PC-9 (cell line): ENCODE results near the gene MTIF2. TPM values are rescaled to one million over a fixed set of nuclear protein-coding genes. Genes with fewer than 3 reads are reported as not detected.

ENCODE experiments used
- BruUV-seq: library from RNA; stranded (reverse); fragments of 400-500 nt; replicated peaks from 2 replicates; lab custom pipeline; 2021; lab: Mats Ljungman, UMichigan
- CTCF ChIA-PET: fragments of 300-600 bp; sonication (Branson Sonifier 250); formaldehyde crosslinking; loops from one replicate; lab custom pipeline; 2022; ENCODE audit warnings: antibody characterized with exemption; lab: Charles Lee
- POLR2A ChIA-PET: fragments of 300-600 bp; sonication (Branson Sonifier 250); formaldehyde crosslinking; loops from one replicate; lab custom pipeline; 2022; ENCODE audit warnings: antibody characterized with exemption; ENCODE audit not compliant: unreplicated experiment; lab: Charles Lee
- DNase-seq, 2 experiments: peaks; one replicate each; pipeline versions ENCODE4 v3.0.0 to v3.0.0-alpha.2; 2015 to 2022; ENCODE audit warnings: mixed read lengths in 1 of 2
- H2AFZ ChIP-seq: fragments of 200-600 bp; sonication (generic); 2 replicates; pipeline ENCODE4 v1.8.1; 2017; ENCODE audit warnings: antibody characterized with exemption
- H3F3A ChIP-seq: fragments of 200-600 bp; sonication (generic); 2 replicates; pipeline ENCODE4 v1.8.1; 2017; ENCODE audit warnings: antibody characterized with exemption, mild to moderate bottlenecking, low read depth; ENCODE audit not compliant: insufficient read depth
- H3K27ac ChIP-seq: fragments of 200-600 bp; sonication (generic); 2 replicates; pipeline ENCODE4 v1.6.1; 2016; ENCODE audit warnings: mixed run types
- H3K27me3 ChIP-seq: fragments of 200-600 bp; sonication (generic); 2 replicates; pipeline ENCODE4 v1.6.1; 2016; ENCODE audit warnings: low read depth, mixed run types; ENCODE audit not compliant: insufficient read depth
- H3K36me3 ChIP-seq: fragments of 200-600 bp; sonication (generic); 2 replicates; pipeline ENCODE4 v1.6.1; 2016; ENCODE audit warnings: low read depth, mixed run types
- H3K4me1 ChIP-seq: fragments of 200-600 bp; sonication (generic); replicated peaks from 2 replicates; pipeline ENCODE4 v1.6.1; 2016; ENCODE audit warnings: mixed run types; ENCODE audit not compliant: insufficient read depth
- H3K4me2 ChIP-seq: fragments of 200-600 bp; sonication (generic); 2 replicates; pipeline ENCODE4 v1.6.1; 2017; ENCODE audit warnings: mixed run types
- H3K4me3 ChIP-seq: fragments of 200-600 bp; sonication (generic); 2 replicates; pipeline ENCODE4 v1.6.1; 2016; ENCODE audit warnings: mixed run types
- H3K79me2 ChIP-seq: fragments of 200-600 bp; sonication (generic); 2 replicates; pipeline ENCODE4 v1.6.1; 2017; ENCODE audit warnings: low read depth, mixed run types
- H3K9me2 ChIP-seq: fragments of 200-600 bp; sonication (generic); 2 replicates; pipeline ENCODE4 v1.8.1; 2017; ENCODE audit warnings: mild to moderate bottlenecking; ENCODE audit not compliant: insufficient read depth
- H3K9me3 ChIP-seq: fragments of 200-600 bp; sonication (generic); 2 replicates; pipeline ENCODE4 v1.8.1; 2016; ENCODE audit warnings: low read depth; ENCODE audit not compliant: insufficient read depth
- H4K20me1 ChIP-seq: fragments of 200-600 bp; sonication (generic); 2 replicates; pipeline ENCODE4 v1.8.1; 2017; ENCODE audit not compliant: insufficient read depth
- CTCF ChIP-seq: fragments of 200-600 bp; sonication (generic); conservative IDR thresholded peaks from 2 replicates; pipeline ENCODE4 v1.6.1; 2017; ENCODE audit warnings: mixed run types, antibody characterized with exemption, mild to moderate bottlenecking, moderate library complexity
- EZH2 ChIP-seq: fragments of 200-600 bp; sonication (generic); IDR thresholded peaks from 2 replicates; pipeline ENCODE4 v1.8.0; 2017; ENCODE audit warnings: antibody characterized with exemption, low read depth
- intact Hi-C: fragments of 100-400 bp; cut with micrococcal nuclease; formaldehyde crosslinking; loops from one replicate; pipeline ENCODE4 v1.10.0; 2022; ENCODE audit not compliant: unreplicated experiment
- total RNA-seq: library from RNA; stranded (reverse); gene quantifications from 2 replicates; pipeline ENCODE4 v1.2.3, GENCODE V29; 2021

Gene MTIF2
- total RNA-seq, 1 experiment from 2014 or later, result 52.0 TPM

GRCh38 chr2:55309446-55309845 is 40.4 kb upstream of the MTIF2 start:
- POLR2A ChIA-PET, result no interaction called here
- CTCF ChIA-PET, result no interaction called here
- Histone ChIP-seq H3F3A (no peaks in the 10 kb centered on the region), H3K9me3 (no peaks in the 10 kb centered on the region; the same call in 1 of the 2 replicates), H3K4me1 (peaks cover 20% of the 10 kb centered on the region), H3K27ac (no peak overlapping the region), H3K4me2 (no peak overlapping the region), H2AFZ (no peak overlapping the region), H3K27me3 (no peaks in the 10 kb centered on the region), H3K79me2 (no peaks in the 10 kb centered on the region), H3K36me3 (no peaks in the 10 kb centered on the region), H3K9me2 (no peaks in the 10 kb centered on the region), H3K4me3 (no peak overlapping the region), H4K20me1 (no peaks in the 10 kb centered on the region)
- intact Hi-C loops, result no loop called here
- DNase-seq, result no peak
- TF ChIP-seq EZH2 (no peak), CTCF (no peak)
- no TSS peak for BruUV-seq

GRCh38 chr2:55302241-55302640 is 33.2 kb upstream of the MTIF2 start:
- H3K4me3 ChIP-seq, result no peak overlapping the region
- no peak for DNase-seq
- H3K79me2 ChIP-seq, result no peaks in the 10 kb centered on the region
- BruUV-seq, result no TSS peak
- intact Hi-C loops, result no loop called here
- POLR2A ChIA-PET, result interaction anchor here (0.7 kb wide), 1 partner anchor 177 kb away, joined by 4 read pairs; no protein-coding TSS in a partner anchor
- no peak overlapping the region for H3K27ac ChIP-seq
- CTCF ChIA-PET, result no interaction called here
- no peaks in the 10 kb centered on the region for H3K27me3 ChIP-seq
- no peaks in the 10 kb centered on the region for H3K36me3 ChIP-seq
- no peaks in the 10 kb centered on the region for H3K4me1 ChIP-seq
- no peaks in the 10 kb centered on the region; the same call in 1 of the 2 replicates for H3F3A ChIP-seq
- H3K4me2 ChIP-seq, result no peak overlapping the region
- TF ChIP-seq EZH2, result no peak
- no peak for TF ChIP-seq CTCF
- no peaks in the 10 kb centered on the region for H3K9me2 ChIP-seq
- no peaks in the 10 kb centered on the region for H3K9me3 ChIP-seq
- H2AFZ ChIP-seq, result no peak overlapping the region
- H4K20me1 ChIP-seq, result no peaks in the 10 kb centered on the region

DNA sequence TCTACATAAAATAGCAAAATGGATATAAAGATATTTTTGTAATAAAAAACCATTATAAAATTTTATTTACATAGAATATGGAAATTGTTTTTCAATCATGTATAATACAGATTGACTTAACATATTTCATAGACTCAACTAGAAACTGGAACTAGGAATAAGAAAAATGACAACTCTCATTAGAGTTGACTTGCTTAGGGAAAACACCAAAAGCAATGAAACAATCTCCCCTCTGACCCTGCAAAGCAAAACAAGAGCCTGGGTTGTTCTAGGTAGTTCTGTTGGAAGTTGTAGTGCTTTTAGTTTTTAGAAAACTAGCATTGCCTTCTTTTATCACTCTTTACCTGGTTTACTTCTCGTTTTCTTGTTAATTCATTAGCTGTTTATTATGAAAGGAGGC is 32.2 kb upstream of the MTIF2 start:
- Histone ChIP-seq H3K4me1 (no peaks in the 10 kb centered on the region), H3K4me2 (no peak overlapping the region), H2AFZ (no peak overlapping the region), H3K36me3 (no peaks in the 10 kb centered on the region), H3K27me3 (no peaks in the 10 kb centered on the region), H3K9me3 (no peaks in the 10 kb centered on the region), H3K4me3 (no peak overlapping the region), H3K79me2 (no peaks in the 10 kb centered on the region), H4K20me1 (no peaks in the 10 kb centered on the region), H3K27ac (no peak overlapping the region), H3F3A (no peaks in the 10 kb centered on the region; the same call in 1 of the 2 replicates), H3K9me2 (no peaks in the 10 kb centered on the region)
- intact Hi-C loops, result no loop called here
- BruUV-seq, result no TSS peak
- no peak for DNase-seq
- ChIA-PET CTCF (no interaction called here), POLR2A (no interaction called here)
- TF ChIP-seq CTCF (no peak), EZH2 (no peak)
